ENCODE data around the gene LAMA2. TPM values are rescaled to one million over a fixed set of nuclear protein-coding genes. Genes with fewer than 3 reads are reported as not detected.

LAMA2 gene
- total RNA-seq, 1 experiment from 2014 or later: 0.41 TPM

DNA sequence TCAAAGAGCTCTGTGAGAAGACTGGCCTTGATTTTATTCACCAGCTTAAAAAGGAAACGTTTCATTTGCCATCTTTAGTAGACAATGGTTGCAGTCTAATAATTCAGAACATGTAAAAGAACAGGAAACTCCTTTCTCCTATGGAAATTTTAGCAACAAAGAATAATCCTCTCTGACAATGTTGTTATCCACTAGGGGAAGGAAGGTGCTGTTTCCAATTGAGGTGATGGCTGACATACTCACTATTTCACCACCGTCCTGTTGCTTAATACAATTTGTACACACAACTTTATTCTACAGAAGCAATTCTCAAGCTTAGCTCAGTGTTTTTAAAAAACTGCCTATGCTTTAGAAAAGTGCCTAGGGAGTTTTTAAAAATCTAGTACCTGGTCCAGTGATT lies 634.4 kb downstream of the LAMA2 start:
- in situ Hi-C loops (cut with HindIII; ENCODE audit: low pct_unique_long_range_greater_than_20kb, low sequenced_read_pairs): no loop called here
- DNase-seq (ENCODE audit: low read depth): no peak

DNA sequence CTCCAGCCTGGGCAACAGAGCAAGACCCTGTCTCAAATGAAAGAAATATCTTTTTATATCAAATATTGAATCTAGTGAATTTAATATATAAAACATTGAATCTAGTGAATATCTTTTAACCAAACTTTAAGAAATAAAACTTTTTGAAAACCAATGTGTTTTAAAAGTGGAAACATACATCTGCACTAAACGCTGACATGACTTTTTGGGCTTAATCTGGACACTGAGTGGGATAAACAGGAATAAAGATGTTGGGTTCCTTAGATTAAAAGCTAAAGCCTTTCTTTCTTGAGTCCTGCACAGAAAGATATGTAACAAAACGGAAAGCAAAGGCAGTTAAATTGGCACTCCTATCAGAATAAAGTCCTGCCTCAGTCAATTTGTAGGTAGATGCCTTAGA lies 636.8 kb downstream of the LAMA2 start:
- in situ Hi-C loops (cut with HindIII; ENCODE audit: low pct_unique_long_range_greater_than_20kb, low sequenced_read_pairs): no loop called here

DNA sequence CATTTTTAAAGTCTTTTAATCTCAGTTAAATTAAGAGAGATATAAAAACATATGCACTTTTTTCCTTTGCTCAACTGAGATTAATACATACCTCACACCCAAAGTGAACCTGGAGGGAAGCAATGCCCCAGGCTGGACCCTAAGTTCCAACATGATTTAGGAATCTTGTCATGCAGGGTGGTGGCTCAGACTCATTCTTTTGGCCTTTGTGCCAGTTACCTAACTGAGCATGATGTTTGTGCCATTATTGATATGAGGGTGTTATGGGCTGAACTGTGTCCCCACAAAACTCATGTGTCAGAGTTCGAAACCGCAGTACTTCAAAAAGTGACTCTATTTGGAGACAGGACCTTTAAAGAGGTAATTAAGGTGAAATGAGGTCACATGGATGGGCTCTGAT lies 639.0 kb downstream of the LAMA2 start:
- DNase-seq (ENCODE audit: low read depth): no peak
- in situ Hi-C loops (cut with HindIII; ENCODE audit: low pct_unique_long_range_greater_than_20kb, low sequenced_read_pairs): no loop called here

More for the DNA sequence above, 636.8 kb downstream of the LAMA2 start:
- DNase-seq (ENCODE audit: low read depth): no peak

DNA sequence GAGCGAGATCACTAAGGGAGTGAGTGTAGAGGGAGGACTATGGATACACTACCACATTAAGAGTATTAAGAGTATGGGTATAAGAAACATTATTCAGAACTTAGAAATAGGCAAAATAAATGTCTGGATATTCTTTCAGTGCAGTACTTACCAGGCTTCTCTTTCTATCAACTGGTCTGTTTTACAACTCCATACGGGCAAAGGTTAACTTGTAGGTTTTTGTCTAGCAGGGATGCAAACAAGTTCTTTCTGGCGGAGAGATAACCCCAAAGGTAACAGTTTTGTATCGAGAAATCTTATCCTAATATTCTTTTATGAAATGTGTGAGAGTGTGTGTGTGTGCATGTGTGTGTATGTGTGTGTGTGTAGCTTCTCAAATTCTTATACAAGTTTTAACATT lies 640.9 kb downstream of the LAMA2 start:
- in situ Hi-C loops (cut with HindIII; ENCODE audit: low pct_unique_long_range_greater_than_20kb, low sequenced_read_pairs): no loop called here
- no peak for DNase-seq (ENCODE audit: low read depth)

DNA sequence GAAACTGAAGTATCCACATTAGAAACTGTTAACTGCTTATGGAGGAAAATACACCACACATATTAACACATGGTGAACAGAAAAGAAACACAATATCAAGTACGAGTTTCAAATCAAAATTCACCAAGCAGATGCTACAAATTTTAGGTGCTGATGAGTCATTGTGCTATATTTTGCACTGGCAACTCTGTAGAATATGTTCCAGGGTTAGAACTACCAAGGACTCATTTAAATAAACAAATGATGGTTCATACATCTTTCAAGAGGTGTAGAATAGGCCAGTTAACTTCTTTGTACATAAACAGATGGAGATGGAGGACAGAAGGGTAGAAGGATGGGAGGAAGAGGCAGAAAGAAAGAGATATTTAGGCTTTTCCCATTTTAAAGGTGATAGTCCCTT lies 642.1 kb downstream of the LAMA2 start:
- in situ Hi-C loops (cut with HindIII; ENCODE audit: low pct_unique_long_range_greater_than_20kb, low sequenced_read_pairs): no loop called here
- no peak for DNase-seq (ENCODE audit: low read depth)

DNA sequence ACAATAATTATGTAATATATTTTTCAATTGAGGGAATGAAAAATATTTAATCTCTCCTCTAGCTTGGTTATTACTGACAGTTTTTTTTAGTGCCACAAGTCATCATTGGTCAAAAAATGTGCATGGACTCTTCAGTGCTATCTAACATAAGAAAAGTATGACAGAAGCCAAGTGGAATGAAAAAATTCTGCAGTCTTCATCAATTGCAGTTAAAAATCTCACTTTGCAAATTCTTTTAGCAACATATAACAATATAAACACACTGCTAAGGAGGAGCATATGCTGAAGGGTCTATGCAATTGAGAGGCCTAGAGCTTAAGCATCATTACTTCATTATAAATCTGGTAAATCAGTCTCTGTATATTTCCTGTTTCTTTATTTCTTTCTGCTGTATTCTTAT lies 652.0 kb downstream of the LAMA2 start:
- in situ Hi-C loops (cut with HindIII; ENCODE audit: low pct_unique_long_range_greater_than_20kb, low sequenced_read_pairs): no loop called here
- DNase-seq (ENCODE audit: low read depth): no peak

DNA sequence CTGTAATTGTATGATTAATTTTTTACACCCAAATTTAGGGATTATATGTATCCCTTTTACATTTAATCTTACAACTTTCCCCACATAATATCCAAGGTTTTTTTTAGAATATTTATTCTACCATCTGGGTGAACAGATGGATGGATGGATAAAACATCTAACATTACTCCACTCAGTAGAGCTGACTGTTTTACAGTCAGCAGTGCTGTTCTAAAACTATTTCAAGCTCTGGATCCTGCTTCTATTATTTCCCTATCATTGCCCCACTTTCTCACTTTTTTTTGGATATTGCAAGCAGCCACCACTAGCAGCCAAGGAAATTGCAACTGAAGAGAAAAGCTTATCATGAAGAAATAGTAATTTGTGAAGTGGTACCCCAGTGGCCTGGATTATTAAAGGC lies 653.3 kb downstream of the LAMA2 start:
- DNase-seq (ENCODE audit: low read depth): no peak
- in situ Hi-C loops (cut with HindIII; ENCODE audit: low pct_unique_long_range_greater_than_20kb, low sequenced_read_pairs): no loop called here

DNA sequence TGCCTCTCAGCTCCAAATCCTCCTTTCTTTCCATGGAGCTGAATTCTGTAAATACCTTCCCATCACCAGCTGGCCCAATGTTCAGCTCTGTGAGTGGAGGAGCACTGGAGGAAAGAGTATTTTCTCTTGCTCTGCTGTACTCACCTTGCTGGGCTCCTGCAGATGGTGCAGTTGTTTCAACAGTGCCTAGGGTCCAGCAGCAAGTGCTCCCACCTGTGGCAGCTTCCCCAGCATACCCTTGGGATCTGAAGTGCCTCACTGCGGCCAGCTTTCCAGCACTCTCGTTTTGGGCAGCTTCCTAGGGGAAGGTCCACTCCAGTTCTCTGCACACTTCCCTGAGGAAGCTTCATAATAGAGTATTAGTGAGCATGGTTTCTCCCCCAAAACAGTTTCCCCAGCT lies 656.1 kb downstream of the LAMA2 start:
- no peak for DNase-seq (ENCODE audit: low read depth)
- in situ Hi-C loops (cut with HindIII; ENCODE audit: low pct_unique_long_range_greater_than_20kb, low sequenced_read_pairs): no loop called here

DNA sequence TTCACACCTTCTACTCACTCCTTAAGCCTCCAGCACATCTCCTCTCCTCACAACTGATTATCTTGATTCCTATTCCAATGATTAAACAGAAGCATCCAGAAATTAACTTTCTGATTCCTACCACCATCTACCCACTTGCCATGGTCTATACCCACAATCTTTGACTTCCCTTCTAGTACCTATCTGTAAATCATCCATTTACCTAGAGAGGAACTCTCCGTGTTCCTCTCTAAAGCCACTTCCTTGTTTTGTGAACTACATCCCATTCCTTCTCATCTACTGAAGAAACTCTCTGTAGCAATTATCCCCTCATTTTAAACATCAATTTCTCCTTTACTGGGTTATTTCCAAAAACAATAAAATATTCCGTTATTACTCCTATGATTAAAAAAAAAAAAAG lies 659.8 kb downstream of the LAMA2 start:
- DNase-seq (ENCODE audit: low read depth): no peak
- in situ Hi-C loops (cut with HindIII; ENCODE audit: low pct_unique_long_range_greater_than_20kb, low sequenced_read_pairs): no loop called here

DNA sequence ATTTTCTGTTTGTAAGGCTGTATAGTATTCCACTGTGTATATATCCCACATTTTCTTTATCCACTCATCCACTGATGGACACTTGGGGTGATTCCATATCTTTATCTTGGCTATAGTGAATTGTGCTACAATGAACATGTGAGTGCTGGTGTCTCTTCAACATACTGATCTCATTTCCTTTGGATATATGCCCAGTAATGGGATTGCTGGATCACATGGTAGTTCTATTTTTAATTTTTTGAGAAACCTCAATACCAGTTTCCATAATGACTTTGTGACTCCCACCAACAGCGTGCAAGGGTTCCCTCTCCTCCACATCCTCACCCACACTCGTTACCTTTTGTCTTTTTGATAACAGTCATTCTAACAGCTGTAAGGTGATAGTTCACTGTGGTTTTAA lies 661.0 kb downstream of the LAMA2 start:
- in situ Hi-C loops (cut with HindIII; ENCODE audit: low pct_unique_long_range_greater_than_20kb, low sequenced_read_pairs): no loop called here
- no peak for DNase-seq (ENCODE audit: low read depth)

DNA sequence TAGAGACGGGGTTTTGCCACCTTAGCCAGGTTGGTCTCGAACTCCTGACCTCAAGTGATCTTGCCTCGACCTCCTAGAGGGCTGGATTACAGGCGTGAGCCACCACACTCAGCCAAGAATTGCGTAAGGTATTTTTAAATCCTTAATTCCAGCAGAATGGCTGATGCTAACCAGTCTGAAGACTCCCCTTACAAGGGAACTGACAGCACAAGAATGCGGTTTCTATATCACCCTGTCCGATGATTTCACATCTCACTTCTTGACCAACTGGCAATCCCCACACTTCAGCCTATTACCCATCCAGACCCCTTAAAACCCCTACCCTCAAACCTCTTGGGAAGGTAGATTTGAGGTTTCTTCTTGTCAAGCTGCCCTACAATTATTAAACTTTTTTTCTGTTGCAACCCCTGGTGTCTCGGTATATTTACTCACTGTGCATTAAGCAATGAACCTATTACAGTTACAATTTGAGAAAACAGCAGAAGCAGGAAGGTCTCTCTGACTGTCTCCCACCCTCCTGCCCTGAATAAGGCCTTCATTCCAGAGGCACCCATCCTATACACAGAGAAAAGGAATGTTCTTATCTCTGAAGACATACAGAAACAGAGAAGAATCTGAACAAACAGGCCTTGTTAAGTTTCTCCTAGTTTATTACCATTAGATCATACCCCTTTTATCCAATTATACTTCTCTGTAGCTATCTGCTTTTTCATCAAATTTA lies 662.1 kb downstream of the LAMA2 start:
- in situ Hi-C loops (cut with HindIII; ENCODE audit: low pct_unique_long_range_greater_than_20kb, low sequenced_read_pairs): no loop called here
- no peak for DNase-seq (ENCODE audit: low read depth)

DNA sequence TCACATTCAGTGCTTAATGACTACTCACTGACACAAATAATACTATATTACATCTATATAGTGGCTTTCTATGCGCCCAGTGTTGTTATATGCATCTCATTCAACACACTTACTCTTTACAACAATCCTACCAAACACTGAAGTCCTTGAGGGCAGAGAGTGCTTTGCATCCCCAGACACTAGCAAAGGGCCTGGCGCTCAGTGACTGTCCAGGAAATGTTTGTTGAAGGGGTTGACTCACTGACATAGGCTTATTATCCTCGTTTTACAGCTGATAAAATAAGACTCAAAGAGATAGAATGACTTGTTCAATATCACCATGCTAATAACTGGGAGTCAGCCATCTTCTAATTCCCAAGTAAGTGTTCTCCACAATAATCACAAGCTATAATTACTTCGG lies 663.8 kb downstream of the LAMA2 start:
- DNase-seq (ENCODE audit: low read depth): no peak
- in situ Hi-C loops (cut with HindIII; ENCODE audit: low pct_unique_long_range_greater_than_20kb, low sequenced_read_pairs): no loop called here

DNA sequence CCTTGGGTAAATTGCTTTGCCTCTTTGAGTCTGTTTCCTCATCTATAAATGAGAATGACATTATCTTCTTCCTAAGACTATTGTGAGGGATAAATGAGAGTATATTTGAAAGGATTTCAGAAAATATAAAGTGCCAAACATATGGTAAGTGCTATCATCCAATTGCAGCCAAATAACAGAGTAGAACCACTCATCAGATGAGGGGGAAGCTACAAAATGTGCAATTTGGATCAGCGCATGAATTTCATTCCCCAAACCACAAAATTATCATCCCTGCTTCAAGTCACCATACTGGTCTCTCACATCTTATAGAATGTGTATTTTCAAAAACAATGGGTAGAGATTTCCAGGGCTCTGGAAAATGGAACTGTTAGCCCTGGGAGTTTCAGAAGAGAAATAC lies 668.5 kb downstream of the LAMA2 start:
- no peak for DNase-seq (ENCODE audit: low read depth)
- in situ Hi-C loops (cut with HindIII; ENCODE audit: low pct_unique_long_range_greater_than_20kb, low sequenced_read_pairs): no loop called here

DNA sequence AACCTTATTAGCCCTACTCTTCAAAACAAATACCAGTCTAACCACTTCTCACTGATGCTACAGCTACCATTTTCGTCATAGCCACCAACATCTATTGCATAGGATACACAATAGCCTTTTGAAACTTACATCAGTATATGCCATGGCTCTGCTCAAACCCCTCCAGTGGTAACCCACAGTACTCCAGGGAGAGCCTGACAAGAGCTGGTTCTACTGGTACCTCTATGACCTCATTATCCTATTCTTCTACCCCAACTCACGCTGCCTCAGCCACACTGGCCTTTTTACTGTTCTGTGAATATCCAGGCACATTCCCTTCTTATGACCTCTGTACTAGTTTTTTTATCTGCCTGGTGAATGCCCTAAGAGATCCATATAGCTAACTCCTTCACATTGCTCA lies 669.5 kb downstream of the LAMA2 start:
- no peak for DNase-seq (ENCODE audit: low read depth)
- in situ Hi-C loops (cut with HindIII; ENCODE audit: low pct_unique_long_range_greater_than_20kb, low sequenced_read_pairs): no loop called here

DNA sequence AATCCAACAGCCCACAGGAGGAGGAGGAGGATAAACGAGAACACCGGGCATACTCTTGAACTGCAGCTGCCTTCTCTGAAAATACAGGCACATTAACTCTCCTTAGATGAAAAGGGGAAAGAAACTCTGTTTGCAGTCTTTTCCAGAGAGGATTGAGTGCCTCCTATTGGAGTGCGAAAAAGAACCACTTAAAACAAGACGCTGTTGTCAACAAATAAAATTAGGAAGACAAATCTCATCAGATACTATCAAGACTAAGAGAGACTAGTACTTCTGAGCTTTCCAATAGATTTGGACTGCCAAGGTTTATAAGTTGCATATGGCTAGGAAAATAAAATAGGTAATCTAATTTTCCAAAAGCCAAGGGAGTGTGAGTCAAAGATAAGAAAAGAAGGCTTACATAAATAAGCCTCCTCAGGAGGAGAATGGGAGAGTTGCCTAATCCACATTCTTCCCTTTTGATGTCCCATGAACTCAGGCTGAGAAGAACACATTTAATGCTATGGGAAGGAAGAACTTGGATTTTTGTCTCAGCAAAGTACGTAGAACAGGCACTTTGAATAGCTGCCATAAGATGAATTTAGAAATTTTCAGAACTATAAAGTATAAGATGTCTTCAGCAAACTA lies 672.4 kb downstream of the LAMA2 start:
- DNase-seq (ENCODE audit: low read depth): no peak
- in situ Hi-C loops (cut with HindIII; ENCODE audit: low pct_unique_long_range_greater_than_20kb, low sequenced_read_pairs): no loop called here

DNA sequence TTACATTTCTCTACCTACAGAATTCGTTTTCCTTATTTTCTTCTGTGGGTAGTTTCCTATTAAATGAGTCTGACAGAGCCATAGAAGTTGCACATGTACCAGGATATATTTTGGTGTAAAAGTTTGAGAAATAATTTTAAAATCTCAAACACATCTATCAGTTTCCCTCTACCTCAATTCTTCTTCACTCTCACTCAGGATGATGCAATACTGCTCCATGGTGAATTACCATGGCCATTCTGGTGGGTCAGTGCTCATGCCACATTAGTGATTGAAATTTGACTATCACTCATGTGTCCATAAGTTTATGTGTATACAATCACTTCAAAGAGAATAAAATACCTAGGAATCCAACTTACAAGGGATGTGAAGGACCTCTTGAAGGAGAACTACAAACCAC lies 675.3 kb downstream of the LAMA2 start:
- in situ Hi-C loops (cut with HindIII; ENCODE audit: low pct_unique_long_range_greater_than_20kb, low sequenced_read_pairs): no loop called here
- DNase-seq (ENCODE audit: low read depth): no peak

DNA sequence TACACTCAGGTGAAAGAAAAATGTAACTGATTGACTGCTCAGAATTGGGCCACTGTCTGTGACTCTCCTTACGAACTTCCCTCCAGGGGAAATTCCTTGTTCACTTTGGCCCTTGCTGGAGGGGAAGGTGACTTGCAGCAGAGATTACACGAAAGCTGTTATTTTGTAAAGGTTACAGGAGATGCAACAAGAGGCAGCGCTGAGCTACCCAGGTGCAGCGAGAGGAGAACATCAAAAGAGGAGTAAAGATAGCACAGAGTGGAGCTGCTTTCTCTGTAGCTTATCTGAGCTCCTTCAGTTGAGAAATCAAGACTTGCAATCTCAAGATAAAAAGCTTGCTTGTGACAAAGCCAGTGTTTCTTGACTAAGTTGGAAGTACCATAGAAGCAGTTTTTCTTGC lies 682.4 kb downstream of the LAMA2 start:
- in situ Hi-C loops (cut with HindIII; ENCODE audit: low pct_unique_long_range_greater_than_20kb, low sequenced_read_pairs): no loop called here
- no peak for DNase-seq (ENCODE audit: low read depth)

DNA sequence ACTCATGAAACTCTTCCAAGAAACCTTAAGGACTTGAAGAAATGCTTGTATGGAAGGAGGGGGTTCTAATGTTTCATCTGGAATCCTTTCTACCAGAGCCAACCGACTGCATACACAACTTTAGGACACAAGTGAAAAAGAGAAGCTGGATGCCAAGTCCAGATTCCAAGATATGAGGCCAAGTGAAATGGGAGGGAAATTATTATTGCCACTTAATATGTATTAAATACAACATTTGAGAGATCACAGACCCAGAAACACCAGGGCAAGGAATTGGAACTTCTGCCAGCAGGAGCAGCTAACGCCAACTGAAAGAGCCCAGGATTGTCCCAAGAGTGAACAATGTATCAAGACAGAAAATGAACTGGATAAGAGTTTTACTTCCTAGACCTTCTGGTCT lies 682.9 kb downstream of the LAMA2 start:
- no peak for DNase-seq (ENCODE audit: low read depth)
- in situ Hi-C loops (cut with HindIII; ENCODE audit: low pct_unique_long_range_greater_than_20kb, low sequenced_read_pairs): no loop called here

Measured in Caki2 (cell line).